Stimulated activated CD8-positive, alpha-beta memory T cell treated with anti-CD3 and anti-CD28 coated beads, Interleukin-15, amount 100 ng/mL, for 24 hours (primary cell): Measurements from ENCODE around the gene SPDEF.

ENCODE experiments used
- DNase-seq: peaks from one replicate; pipeline ENCODE4 v3.0.0-alpha.2; 2020; ENCODE audit warnings: low read depth

Gene SPDEF

GRCh38 chr6:34583861-34584604 lies 27.9 kb upstream of the SPDEF start:
- DNase-seq: no peak

- no peak for DNase-seq
These were observed 27.3 kb upstream of the SPDEF start for GRCh38 chr6:34583461-34583860.

GRCh38 chr6:34581561-34581920 lies 25.4 kb upstream of the SPDEF start:
- no peak for DNase-seq

- no peak for DNase-seq
These were observed 24.8 kb upstream of the SPDEF start for GRCh38 chr6:34580707-34581560.

- no peak for DNase-seq
These were observed 22.5 kb upstream of the SPDEF start for GRCh38 chr6:34578445-34579262.

GRCh38 chr6:34576286-34576955 lies 20.3 kb upstream of the SPDEF start:
- no peak for DNase-seq

- no peak for DNase-seq
These were observed 19.2 kb upstream of the SPDEF start for GRCh38 chr6:34575326-34575725.

- no peak for DNase-seq
These were observed 18.6 kb upstream of the SPDEF start for GRCh38 chr6:34574647-34575293.

GRCh38 chr6:34573567-34574183 lies 17.5 kb upstream of the SPDEF start:
- DNase-seq: no peak

GRCh38 chr6:34572585-34572984 lies 16.5 kb upstream of the SPDEF start:
- DNase-seq: no peak

GRCh38 chr6:34572021-34572420 lies 15.9 kb upstream of the SPDEF start:
- DNase-seq: no peak

GRCh38 chr6:34571388-34571787 lies 15.3 kb upstream of the SPDEF start:
- no peak for DNase-seq

- DNase-seq: no peak
These were observed 14.1 kb upstream of the SPDEF start for GRCh38 chr6:34570066-34570833.

GRCh38 chr6:34569361-34569973 lies 13.3 kb upstream of the SPDEF start:
- no peak for DNase-seq

GRCh38 chr6:34568341-34569201 lies 12.4 kb upstream of the SPDEF start:
- DNase-seq: no peak

- DNase-seq: no peak
These were observed 10.9 kb upstream of the SPDEF start for GRCh38 chr6:34566830-34567546.

GRCh38 chr6:34565722-34566137 lies 9.6 kb upstream of the SPDEF start:
- no peak for DNase-seq

- DNase-seq: no peak
These were observed 8.1 kb upstream of the SPDEF start for GRCh38 chr6:34564181-34564580.
